GM19043 (cell line): ENCODE data around the gene PEX1.
"Not testable (repeated sequence)": the region's sequence is repeated elsewhere in the genome, so short reads cannot be mapped to it uniquely, and the experiment has no call there.

Experiments used
- ATAC-seq: cut with Tn5 transposase; IDR thresholded peaks from one replicate; pipeline ENCODE4 v1.9.1; 2021; ENCODE audit warnings: low read depth; ENCODE audit not compliant: unreplicated experiment

PEX1 gene

DNA sequence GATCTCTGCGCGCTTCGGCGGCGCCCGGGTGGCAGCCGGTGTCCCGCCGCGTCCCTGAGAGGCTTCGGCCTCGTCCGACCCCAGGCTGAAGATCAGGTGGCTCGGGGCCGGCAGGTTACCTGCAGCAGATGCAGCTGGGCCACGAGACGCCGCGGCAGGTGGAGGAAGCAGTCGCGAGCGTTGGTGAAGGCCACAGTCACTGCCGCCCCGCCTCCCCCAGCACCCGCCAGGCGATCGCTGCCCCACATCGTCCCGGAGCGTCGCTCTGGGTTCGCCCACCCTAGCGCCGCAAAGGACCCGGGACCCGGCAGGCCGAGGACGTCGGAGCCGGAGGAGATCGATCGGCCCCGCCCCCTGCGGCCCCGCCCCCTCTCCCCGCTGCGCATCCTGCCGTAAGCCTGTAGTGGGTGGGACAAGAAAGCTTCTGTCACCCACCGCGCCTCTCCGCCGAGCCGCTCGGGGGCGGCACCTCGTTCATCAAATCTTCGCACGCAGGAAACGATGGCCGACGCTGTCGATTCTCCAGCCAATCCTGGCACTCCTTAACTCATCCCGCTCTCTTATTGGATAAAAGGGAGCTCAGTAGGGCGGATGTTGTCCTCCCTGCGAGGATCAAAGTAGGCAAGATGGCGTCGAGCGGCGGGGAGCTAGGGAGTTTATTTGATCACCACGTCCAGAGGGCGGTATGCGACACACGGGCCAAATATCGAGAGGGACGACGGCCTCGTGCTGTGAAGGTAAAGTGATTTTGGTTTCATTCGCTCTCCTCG lies at the start of gene PEX1, which contains the start of gene RBM48:
TSS of gene PEX1 (minus strand) at position 333 of the 770 bp plus-strand sequence. CDS start at position 248, 85 bp downstream.
TSS of gene RBM48 (plus strand) at position 608 of the 770 bp plus-strand sequence. CDS start at position 627, 19 bp downstream.
- ATAC-seq: peak; percentile 93

DNA sequence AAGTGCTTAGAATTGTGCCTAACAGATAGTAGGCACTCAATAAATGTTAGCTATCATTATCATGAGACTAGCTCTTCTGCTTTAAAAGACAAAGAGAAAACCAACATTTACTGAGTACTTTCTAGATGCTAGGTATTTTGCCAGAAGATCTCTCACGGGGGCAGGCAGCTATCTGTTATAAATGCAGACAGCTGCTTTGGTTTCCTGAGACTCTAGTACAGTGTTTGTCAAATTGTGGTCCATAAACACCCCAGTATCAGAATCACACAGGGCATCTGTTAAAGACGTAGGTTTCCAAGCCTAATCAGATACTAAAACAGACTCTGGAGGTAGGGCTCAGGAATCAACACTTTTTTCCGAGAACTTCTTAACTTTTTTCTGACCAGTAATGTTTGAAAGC lies 48.0 kb upstream of the PEX1 start:
- ATAC-seq: no peak

DNA sequence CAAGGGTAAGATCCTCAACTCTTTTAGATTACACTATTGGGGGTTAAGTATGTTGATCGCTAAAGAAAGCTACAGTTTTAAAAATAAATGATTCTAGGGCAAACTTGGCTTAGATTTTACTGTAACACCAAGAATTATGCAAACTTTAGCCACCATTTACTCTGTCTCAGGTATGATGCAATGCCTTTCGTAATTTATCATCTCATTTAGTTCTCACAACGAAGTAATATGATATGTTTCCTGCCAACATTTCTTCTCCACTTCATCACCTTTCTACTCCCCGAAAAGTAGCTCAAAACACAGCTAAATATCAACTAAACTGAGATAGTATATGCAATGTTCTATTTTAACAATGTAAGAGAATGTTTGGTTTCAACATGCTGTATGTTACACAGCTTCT lies 40.8 kb upstream of the PEX1 start:
- no peak for ATAC-seq

DNA sequence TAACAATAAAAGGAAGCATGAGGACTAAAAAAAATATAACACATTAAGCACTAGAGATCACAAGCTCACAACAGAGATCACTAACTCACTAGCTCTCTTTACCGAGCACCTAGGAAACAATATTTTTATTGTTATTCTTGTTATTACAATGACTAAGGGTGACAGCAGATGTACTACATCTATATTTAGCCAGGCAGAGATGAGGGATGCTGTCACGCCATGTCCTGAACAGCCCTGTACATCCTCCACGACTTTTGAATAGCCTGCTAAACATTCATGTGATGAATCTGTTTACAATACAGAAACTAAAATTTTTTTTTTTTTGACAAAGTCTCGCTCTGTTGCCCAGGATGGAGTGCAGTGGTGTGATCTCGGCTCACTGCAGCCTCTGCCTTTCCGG lies 39.1 kb upstream of the PEX1 start:
- ATAC-seq: no peak

DNA sequence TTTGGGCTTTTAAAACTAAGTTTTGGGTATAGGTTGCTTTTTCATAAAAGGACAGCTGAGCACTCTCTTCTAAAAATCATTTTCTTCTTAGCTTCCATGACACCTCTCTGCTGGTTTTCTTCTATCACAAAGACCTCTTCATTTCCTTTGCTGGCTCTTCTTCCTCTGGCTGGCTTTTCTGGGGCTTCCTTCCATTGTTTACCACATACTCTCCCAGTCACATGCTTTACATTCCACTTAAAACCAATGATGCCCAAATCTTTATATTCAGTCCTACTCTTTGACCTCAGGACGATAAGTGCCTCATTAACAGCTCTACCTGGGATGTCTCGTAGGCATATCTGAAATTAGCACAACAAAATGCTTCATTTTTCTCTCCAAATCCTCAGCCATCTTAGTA lies 35.0 kb upstream of the PEX1 start:
- ATAC-seq: no peak

DNA sequence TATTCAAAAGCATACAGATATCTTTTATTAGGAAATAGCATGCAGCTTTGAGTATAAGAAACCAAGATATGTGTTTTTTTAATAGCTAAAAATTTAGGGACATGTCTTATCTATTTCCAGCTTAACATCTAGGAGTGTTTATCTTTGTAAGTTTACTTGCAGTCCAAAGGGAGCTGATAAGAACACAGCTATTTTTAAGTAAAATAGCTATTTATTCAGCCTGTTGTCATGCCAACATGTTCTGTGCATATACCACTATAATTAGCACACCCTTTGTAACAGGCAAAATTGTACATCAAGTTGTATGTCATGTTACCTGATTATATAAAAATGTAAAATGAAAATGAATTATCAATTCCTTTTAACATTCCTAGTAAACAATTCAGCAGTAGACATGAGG lies 32.3 kb upstream of the PEX1 start:
- ATAC-seq: no peak

DNA sequence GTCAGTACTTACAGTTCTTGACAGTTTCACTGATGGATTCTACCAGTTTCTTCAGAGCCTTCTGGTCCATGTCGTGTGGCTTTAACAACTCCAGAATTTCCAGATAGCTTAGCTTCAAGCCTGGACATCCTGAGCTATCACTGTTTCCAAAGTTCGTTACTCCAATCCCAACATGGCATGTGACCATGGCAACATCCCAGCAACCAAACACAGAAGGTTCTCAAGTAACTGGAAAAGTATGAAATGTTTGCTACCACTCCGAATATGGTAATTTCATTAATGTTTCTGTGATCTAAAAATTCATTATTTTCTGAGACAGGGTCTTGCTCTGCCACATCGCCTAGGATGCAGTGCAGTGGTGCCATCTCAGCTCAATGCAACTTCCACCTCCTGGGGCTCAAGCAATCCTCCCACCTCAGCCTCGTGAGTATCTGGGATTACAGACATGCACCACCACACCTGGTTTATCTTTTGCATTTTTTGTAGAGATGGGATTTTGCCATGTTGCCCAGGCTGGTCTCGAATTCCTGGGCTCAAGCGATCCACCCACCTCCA lies 29.6 kb upstream of the PEX1 start:
- ATAC-seq: no peak

DNA sequence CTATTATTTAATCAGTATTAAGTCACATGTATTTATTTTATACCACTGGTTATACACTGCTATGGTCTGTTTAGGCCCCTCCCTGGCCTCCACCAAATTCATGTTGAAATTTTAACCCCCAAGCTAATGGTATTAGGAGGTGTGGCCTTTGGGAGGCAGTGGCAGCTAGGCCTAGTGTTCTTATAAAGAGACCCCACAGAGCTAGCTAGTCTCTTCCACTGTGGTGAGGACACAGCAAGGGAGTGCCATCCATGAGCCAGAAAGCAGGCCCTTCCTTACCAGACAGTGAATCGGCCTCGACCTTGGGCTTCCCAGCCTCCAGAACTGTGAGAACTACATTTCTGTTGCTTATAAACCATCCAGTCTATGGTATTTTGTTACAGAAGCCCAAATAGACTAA lies 28.9 kb upstream of the PEX1 start:
- no peak for ATAC-seq

DNA sequence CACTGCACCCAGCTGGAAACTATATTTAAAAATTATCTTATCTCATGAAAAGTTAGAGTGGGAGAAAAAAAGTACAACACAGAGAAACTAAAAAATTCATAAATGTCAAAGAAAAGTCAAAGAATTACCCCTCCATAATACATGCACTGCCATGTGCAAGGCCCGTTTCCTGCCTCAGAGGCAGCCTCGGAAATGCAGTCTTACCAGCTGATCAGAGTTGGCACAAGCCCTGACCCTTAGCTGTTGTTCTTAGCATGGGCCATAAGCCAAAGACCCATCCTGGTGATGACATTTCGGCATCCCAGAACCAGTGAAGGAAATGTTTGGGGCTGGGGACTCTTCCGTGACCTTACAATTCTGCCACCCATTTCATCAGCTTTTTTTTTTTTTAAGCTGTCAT lies 21.9 kb upstream of the PEX1 start:
- ATAC-seq: no peak

DNA sequence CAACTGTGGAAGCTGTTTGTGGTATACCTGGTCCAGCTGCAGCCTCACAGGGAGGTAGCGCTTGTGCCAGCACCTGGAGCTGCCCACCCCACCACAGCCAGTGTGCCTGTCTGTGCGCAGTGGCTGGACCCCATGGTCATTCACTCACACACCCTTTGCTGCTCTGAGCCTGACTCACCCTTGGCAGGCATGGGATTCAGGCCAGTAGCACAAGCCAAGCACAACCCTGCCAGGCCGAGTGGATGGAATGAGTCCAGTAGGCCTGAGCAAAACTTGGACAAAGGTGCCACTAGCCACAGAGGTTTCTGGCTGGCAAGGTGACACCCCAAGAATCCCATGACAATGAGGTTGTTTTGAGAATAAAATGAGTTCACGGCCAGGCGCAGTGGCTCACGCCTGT lies 19.3 kb upstream of the PEX1 start:
- ATAC-seq: no peak

DNA sequence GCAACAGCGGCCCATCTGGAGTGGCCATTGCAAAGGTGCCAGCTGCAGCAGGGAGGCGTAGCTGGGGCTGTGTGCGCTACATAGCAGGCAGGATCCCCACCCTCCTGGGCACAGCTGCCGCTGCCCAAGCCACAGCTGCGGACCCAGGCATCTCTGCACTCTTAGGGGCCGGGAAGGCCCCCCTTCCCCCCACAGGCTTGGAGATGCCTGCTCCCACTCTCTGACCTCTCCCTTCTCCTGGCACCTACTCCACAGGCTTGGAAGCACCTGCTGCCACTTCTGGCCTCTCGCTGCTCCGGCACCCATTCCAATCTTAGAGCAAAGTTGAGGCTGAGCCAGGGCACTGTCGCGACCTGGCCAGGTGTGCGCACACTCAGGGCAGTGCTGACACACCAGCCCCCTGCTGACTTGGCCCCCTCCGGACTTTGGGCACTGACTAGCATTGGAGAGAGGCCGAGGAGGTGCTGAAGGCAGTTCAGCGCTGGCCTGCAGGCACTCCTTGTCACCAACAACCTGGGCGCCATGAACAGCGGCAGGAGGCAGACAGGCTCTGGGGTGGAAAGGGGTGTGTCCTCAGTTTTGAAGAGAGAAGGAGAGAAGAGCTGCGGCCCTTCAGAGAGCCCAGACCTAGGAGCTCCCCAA lies 18.7 kb upstream of the PEX1 start:
- no peak for ATAC-seq

DNA sequence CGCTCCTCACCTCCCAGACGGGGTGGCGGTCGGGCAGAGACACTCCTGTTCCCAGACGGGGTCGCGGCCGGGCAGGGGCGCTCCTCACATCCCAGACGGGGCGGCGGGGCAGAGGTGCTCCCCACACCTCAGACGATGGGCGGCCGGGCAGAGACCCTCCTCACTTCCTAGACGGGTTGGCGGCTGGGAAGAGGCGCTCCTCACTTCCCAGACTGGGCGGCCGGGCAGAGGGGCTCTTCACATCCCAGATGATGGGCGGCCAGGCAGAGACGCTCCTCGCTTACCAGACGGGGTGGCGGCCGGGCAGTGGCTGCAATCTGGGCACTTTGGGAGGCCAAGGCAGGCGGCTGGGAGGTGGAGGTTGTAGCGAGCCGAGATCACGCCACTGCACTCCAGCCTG lies 16.8 kb upstream of the PEX1 start:
- not testable (repeated sequence) for ATAC-seq

DNA sequence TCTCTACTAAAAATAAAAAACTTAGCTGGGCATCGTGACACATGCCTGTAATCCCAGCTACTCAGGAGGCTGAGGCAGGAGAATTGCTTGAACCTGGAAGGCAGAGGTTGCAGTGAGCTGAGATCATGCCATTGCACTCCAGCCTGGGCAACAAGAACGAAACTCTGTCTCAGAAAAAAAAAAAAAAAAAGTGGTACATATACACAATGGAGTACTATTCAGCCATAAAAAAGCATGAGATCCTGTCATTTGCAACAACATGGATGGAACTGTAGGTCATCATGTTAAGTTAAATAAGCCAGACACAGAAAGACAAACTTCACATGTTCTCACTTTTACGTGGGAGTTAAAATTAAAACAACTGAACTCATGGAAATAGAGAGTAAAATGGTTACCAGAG lies 15.2 kb upstream of the PEX1 start:
- ATAC-seq: not testable (repeated sequence)

DNA sequence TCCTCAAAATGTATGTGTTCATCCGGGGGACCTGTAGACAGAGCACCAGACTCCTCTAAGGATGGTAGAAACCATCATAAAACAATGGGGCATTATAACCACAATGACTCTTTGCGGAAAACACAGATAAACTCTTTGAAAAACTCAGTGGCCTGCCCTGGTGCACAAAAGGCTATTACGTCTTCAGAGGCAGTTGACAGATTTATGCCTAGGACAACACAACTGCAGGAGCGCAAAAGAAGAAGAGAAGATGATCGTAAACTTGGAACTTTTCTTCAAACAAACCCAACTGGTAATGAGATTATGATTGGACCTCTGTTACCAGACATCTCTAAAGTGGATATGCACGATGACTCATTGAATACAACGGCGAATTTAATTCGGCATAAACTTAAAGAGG lies 6.3 kb upstream of the PEX1 start:
- ATAC-seq: no peak

DNA sequence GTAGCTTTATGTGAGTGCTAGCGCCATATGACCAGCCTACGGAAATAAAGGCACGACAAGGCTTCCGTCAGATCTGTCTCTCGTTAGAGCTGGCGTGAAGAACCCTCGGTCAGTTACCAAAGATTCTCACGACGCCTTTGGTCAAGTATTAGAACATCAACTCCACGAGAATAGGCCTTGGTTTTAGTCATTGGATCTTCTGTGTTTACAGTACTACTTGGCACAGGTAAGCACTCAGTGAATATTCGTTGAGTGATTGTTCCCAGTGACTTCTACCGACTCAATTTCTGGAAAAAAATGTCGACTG lies 591 bp upstream of the PEX1 start:
- ATAC-seq: peak; percentile 1

DNA sequence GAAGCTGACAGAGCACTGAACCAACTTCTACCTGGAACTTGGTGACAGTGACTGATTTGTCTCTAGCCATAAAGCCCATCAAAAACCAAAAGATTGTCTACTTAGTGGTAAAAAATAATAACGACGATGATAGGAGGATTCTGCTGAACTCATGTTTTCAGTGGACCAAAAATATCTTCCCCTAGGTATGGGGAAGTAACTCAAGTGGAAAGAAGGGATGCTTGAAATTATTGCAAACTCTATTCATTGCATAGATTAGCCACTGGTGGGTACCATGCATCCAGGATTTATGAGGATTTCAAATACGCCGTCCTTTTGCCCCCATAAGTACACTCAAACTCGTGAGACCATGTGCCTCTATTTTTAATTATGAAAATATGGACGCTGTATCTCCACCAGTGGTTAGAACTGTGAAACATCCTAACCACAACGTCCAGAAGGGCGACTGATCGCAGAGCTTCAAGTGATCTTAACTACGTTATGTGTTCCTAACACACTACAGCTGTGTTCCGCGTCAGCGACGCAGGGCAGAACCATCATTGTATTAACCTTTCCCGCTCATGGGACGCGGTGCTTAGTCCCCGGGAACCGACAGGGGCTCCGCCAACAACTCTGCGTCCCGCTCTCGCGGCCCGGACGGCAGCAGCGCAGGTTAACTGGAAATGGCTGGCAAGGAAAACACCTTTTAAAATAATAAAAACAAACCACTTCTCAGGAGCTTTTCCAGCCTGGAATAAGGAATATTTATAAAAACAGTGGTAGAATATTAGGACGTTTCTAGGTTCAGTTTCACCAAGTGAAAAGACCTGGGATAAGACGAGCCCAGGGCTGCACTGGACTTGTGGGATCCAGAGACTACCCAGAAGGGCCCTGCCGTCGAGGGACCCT lies 776 bp downstream of the PEX1 start:
- ATAC-seq: peak; percentile 20

DNA sequence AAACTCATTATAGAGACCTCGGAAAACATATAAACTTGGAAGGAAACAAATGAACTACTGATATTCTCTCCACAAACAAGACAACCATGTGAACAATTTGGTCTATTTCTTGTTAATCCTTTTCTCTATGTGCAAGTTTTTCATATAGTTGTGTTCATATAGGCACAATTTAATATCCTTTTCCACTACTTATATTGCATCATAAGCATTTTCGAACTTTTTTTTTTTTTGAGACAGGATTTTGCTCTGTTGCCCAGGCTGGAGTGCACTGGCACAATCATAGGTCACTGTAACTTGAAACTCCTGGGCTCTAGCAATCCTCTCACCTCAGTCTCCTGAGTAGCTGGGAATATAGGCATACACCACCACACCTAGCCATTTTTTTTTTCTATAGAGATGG lies 5.2 kb downstream of the PEX1 start:
- ATAC-seq: no peak

DNA sequence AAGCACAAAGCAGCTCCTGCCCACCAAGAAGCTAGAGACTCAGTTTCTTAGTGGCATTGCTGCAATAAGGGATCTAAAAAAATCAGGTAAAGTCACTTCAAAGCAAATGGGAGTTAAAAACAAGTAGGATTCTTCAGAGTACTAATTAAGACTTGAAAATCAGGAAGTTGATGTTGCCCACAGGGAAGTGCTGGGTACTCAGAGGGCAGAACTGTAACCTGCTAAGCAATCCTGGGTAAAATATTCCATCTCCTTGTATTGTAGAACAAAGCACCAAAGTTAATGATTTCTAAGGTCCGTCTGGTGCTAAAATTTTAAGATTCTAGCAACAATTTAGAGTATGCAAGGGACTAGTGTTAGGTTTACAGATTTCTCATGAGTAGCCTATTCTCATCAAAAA lies 8.3 kb downstream of the PEX1 start:
- ATAC-seq: no peak

DNA sequence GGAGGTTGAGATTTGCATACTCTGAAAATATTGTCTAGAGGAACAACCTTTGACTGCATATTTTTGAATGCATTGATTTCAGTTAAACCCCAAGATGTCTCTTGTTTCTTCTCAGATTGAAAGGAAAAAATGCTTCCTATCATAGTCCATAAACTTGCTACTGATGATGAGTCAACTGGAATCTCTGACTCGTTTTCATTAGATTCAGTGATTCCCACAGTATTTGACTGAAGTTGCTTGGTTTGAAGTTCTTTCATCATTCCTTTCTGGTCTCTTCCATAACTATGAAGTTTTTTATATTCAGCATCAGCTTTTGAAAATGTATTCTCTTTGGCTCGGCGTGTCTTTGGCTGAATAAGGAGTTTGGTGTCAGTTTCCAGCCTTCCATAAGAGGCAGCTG lies 10.7 kb downstream of the PEX1 start:
- ATAC-seq: no peak

DNA sequence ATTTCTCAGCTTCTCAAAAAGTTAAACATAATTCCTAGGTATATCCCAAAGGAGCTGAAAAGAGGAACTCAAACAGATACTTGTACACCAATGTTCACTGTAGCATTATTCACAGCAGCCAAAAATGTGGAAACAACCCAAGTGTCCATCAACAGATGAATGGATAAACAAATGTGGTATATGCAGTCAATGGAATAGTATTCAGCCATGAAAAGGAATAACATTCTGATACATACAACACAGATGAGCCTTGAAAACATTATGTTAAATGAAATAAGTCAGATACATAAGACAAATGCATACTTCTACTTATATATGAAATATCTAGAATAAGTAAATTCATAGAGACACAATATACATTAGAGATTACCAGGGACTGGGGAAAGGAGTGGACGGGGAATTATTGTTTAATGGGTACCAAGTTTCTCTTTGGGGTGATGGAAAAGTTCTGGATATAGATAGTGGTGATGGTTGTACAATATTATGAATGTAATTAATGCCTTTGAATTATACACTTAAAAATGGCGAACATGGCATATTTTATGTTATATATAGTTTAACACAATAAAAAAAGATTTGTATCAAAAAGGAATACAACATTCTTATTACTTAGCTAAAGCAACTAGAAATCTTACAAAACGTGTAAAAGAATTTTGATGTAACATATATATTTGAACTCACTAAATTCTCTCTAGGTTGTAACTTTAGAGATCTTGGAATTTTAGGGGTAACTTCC lies 15.0 kb downstream of the PEX1 start:
- ATAC-seq: no peak
